Activated T-cell treated with anti-CD3 and anti-CD28 coated beads, Interleukin-2, amount 50 U/mL, for 24 hours (primary cell): ENCODE results near the gene RBM5.

Experiments
- DNase-seq: peaks from one replicate; pipeline ENCODE4 v3.0.0-alpha.2; 2020
- H3K27ac Mint-ChIP-seq: 2 replicates; pipeline ENCODE4 v1.8.0; 2020; ENCODE audit warnings: mild to moderate bottlenecking, mixed read lengths
- H3K27me3 Mint-ChIP-seq: 2 replicates; pipeline ENCODE4 v1.8.0; 2020; ENCODE audit warnings: mixed read lengths
- H3K36me3 Mint-ChIP-seq: 2 replicates; pipeline ENCODE4 v1.8.0; 2020; ENCODE audit warnings: low read depth, mixed read lengths
- H3K4me1 Mint-ChIP-seq: 2 replicates; pipeline ENCODE4 v1.8.0; 2020; ENCODE audit warnings: low read depth, mixed read lengths
- H3K4me3 Mint-ChIP-seq: 2 replicates; pipeline ENCODE4 v1.8.0; 2020; ENCODE audit warnings: mild to moderate bottlenecking, moderate library complexity, mixed read lengths
- H3K9me3 Mint-ChIP-seq: 2 replicates; pipeline ENCODE4 v1.8.0; 2020; ENCODE audit warnings: mixed read lengths

The RBM5 gene

GRCh38 chr3:50167069-50167840, 78.5 kb downstream of the RBM5 start:
- no peaks in the 10 kb centered on the region for H3K9me3 Mint-ChIP-seq
- H3K4me3 Mint-ChIP-seq, result no peak overlapping the region
- H3K27ac Mint-ChIP-seq, result no peak overlapping the region
- H3K4me1 Mint-ChIP-seq, result no peaks in the 10 kb centered on the region
- H3K27me3 Mint-ChIP-seq, result no peaks in the 10 kb centered on the region
- H3K36me3 Mint-ChIP-seq, result no peaks in the 10 kb centered on the region
- DNase-seq, result no peak

- no peak for DNase-seq
- no peaks in the 10 kb centered on the region for H3K9me3 Mint-ChIP-seq
- H3K4me1 Mint-ChIP-seq, result no peaks in the 10 kb centered on the region
- no peak overlapping the region for H3K4me3 Mint-ChIP-seq
- no peaks in the 10 kb centered on the region for H3K27me3 Mint-ChIP-seq
- H3K27ac Mint-ChIP-seq, result no peak overlapping the region
- H3K36me3 Mint-ChIP-seq, result no peaks in the 10 kb centered on the region
Observed at GRCh38 chr3:50167841-50168209, 79.1 kb downstream of the RBM5 start.

- Mint-ChIP-seq H3K27ac (no peak overlapping the region), H3K4me3 (no peak overlapping the region), H3K4me1 (no peaks in the 10 kb centered on the region), H3K27me3 (no peaks in the 10 kb centered on the region), H3K9me3 (no peaks in the 10 kb centered on the region), H3K36me3 (no peaks in the 10 kb centered on the region)
- DNase-seq, result no peak
Observed at GRCh38 chr3:50168388-50168787, 79.7 kb downstream of the RBM5 start.
